ACC112 (cell line): ENCODE results near the gene UPK2.
A peak's percentile ranks its signal among the peaks of the same experiment; 100 is the strongest.

ENCODE experiments used
- H2AFZ ChIP-seq: fragments of 200-600 bp; sonication (generic); one replicate; pipeline ENCODE4 v1.6.0; 2017; ENCODE audit warnings: antibody characterized with exemption, low read length; ENCODE audit not compliant: unreplicated experiment
- H3K27ac ChIP-seq: fragments of 200-600 bp; sonication (generic); 2 replicates; pipeline ENCODE4 v1.5.1; 2014; ENCODE audit warnings: low read depth, mild to moderate bottlenecking, antibody characterized with exemption, low read length, moderate library complexity
- H3K27me3 ChIP-seq: fragments of 200-600 bp; sonication (generic); 2 replicates; pipeline ENCODE4 v1.6.1; 2014; ENCODE audit warnings: mild to moderate bottlenecking, antibody characterized with exemption, low read length, moderate library complexity, mixed read lengths; ENCODE audit not compliant: insufficient read depth
- H3K36me3 ChIP-seq: fragments of 200-600 bp; sonication (generic); 2 replicates; pipeline ENCODE4 v1.6.1; 2016; ENCODE audit warnings: mild to moderate bottlenecking, antibody characterized with exemption, low read length, moderate library complexity, mixed read lengths; ENCODE audit not compliant: insufficient read depth
- H3K4me1 ChIP-seq: fragments of 200-600 bp; sonication (generic); one replicate; pipeline ENCODE4 v1.6.1; 2016; ENCODE audit warnings: low read length, mixed read lengths; ENCODE audit not compliant: insufficient read depth, unreplicated experiment, control insufficient read depth
- H3K4me3 ChIP-seq: fragments of 200-600 bp; sonication (generic); 2 replicates; pipeline ENCODE4 v1.5.1; 2014; ENCODE audit warnings: mild to moderate bottlenecking, low read depth, low read length
- H3K79me2 ChIP-seq: fragments of 200-600 bp; sonication (generic); one replicate; pipeline ENCODE4 v1.6.0; 2016; ENCODE audit warnings: low read length; ENCODE audit not compliant: control insufficient read depth, unreplicated experiment, insufficient read depth

Gene UPK2

GRCh38 chr11:118998388-118998717, 42.3 kb downstream of the UPK2 start:
- no peaks in the 10 kb centered on the region for H3K27me3 ChIP-seq
- peak overlapping the region; percentile 29 for H3K27ac ChIP-seq
- H3K79me2 ChIP-seq: peaks cover 27% of the 10 kb centered on the region
- H2AFZ ChIP-seq: peak overlapping the region; percentile 61
- peak overlapping the region; percentile 88 for H3K4me3 ChIP-seq
- H3K4me1 ChIP-seq: peaks cover 24% of the 10 kb centered on the region
- peaks cover 10% of the 10 kb centered on the region for H3K36me3 ChIP-seq

GRCh38 chr11:118998822-118999221, 42.7 kb downstream of the UPK2 start:
- Histone ChIP-seq H3K79me2 (peaks cover 27% of the 10 kb centered on the region), H2AFZ (no peak overlapping the region), H3K4me1 (peaks cover 24% of the 10 kb centered on the region), H3K27ac (peak overlapping the region; percentile 29), H3K36me3 (peaks cover 11% of the 10 kb centered on the region), H3K27me3 (no peaks in the 10 kb centered on the region), H3K4me3 (peak overlapping the region; percentile 88)

GRCh38 chr11:119000906-119001305, 44.8 kb downstream of the UPK2 start:
- peaks cover 25% of the 10 kb centered on the region for H3K79me2 ChIP-seq
- no peak overlapping the region for H2AFZ ChIP-seq
- peaks cover 24% of the 10 kb centered on the region for H3K4me1 ChIP-seq
- H3K27me3 ChIP-seq: no peaks in the 10 kb centered on the region
- H3K27ac ChIP-seq: no peak overlapping the region
- H3K36me3 ChIP-seq: peaks cover 16% of the 10 kb centered on the region
- 0 out of 2 replicates have a peak overlapping the region, but pooled peaks have one; percentile 38 for H3K4me3 ChIP-seq

GRCh38 chr11:119006656-119007055, 50.6 kb downstream of the UPK2 start:
- H3K4me3 ChIP-seq: no peak overlapping the region
- no peak overlapping the region for H3K27ac ChIP-seq
- H3K79me2 ChIP-seq: no peaks in the 10 kb centered on the region
- no peak overlapping the region for H2AFZ ChIP-seq
- H3K4me1 ChIP-seq: no peaks in the 10 kb centered on the region
- no peaks in the 10 kb centered on the region for H3K27me3 ChIP-seq
- H3K36me3 ChIP-seq: 0 out of 2 replicates have a peak, but pooled peaks cover 9% of the 10 kb centered on the region
